ENCODE data around the gene TOP3B. TPM values are rescaled to one million over a fixed set of nuclear protein-coding genes. Genes with fewer than 3 reads are reported as not detected.

Gene TOP3B
- total and polyA plus RNA-seq, 9 of the 15 experiments (the other 6 are each of a cell fraction or from before 2014, with no cell fraction given): 3.0 to 188 (median 112) TPM

- Histone ChIP-seq H4K20me1 (replicated peaks; ENCODE audit: control insufficient read depth, insufficient read depth, low read length) (no peaks in the 10 kb centered on the region), H3K9ac (ENCODE audit: insufficient read depth in 1 of 2, low read depth in 2 of 2, low read length in 2 of 2) (no peak overlapping the region), H3K4me1 (replicated peaks in 1 of 2; ENCODE audit: control insufficient read depth in 2 of 2, insufficient read depth in 2 of 2, low read length in 2 of 2) (peaks cover 11 to 22% of the 10 kb centered on the region in 2 experiments), H3K4me2 (ENCODE audit: insufficient read depth, low read length) (no peak overlapping the region), H3K9me1 (ENCODE audit: control insufficient read depth, insufficient read depth, low read length) (no peaks in the 10 kb centered on the region), H3K4me3 (no peak overlapping the region), H3K36me3 (ENCODE audit: control insufficient read depth, insufficient read depth, low read length) (no peaks in the 10 kb centered on the region), H2AFZ (ENCODE audit: low read depth, low read length) (0 out of 2 replicates have a peak overlapping the region, but pooled peaks have one; percentile 1), H3K9me3 (replicated peaks; ENCODE audit: control insufficient read depth, insufficient read depth, low read depth, low read length) (no peaks in the 10 kb centered on the region), H3K27ac (ENCODE audit: extremely low read depth, low read depth, low read length) (no peak overlapping the region), H3K79me2 (ENCODE audit: control insufficient read depth, insufficient read depth, low read length) (no peaks in the 10 kb centered on the region), H3K27me3 (ENCODE audit: control insufficient read depth in 2 of 2, insufficient read depth in 2 of 2, low read length in 2 of 2) (peaks cover 16 to 36% of the 10 kb centered on the region in 2 experiments)
- DNase-seq (ENCODE audit: extremely low read depth in 1 of 4, low spot score in 3 of 4): no peak
- ATAC-seq: no peak
- in situ Hi-C loops (cut with MboI) (no loop called here), intact Hi-C loops (cut with micrococcal nuclease) (no loop called here)
- ChIA-PET POLR2A (interaction anchor here (0.6 to 10.2 kb wide), 15 partner anchors 8 to 777 kb away, joined by 3 to 176 read pairs (median 5); partner anchors contain the start of genes PPM1F and TOP3B), CTCF (ENCODE audit: low intra/inter-chr PET ratio) (interaction anchor here (0.7 kb wide), 1 partner anchor 9 kb away, joined by 3 read pairs; no protein-coding TSS in a partner anchor)
- no peak for TF ChIP-seq ZFPM2 (CRISPR knock-in tag; IDR thresholded peaks at IDR 0.05)
- 0 out of 4 replicates have a peak, but pooled peaks of 1 of the 2 experiments have one; percentile 21 for TF ChIP-seq ZNF639 (CRISPR knock-in tag; conservative IDR thresholded peaks at IDR 0.05 in 1 of 2, IDR thresholded peaks at IDR 0.05 in 1 of 2)
- 0 out of 2 replicates have a peak, but pooled peaks have one; percentile 57 for TF ChIP-seq ATF6 (CRISPR knock-in tag; IDR thresholded peaks at IDR 0.05)
- 0 out of 2 replicates have a peak, but pooled peaks have one; percentile 72 for TF ChIP-seq TGIF2 (CRISPR knock-in tag; IDR thresholded peaks at IDR 0.05)
- 0 out of 2 replicates have a peak, but pooled peaks have one; percentile 1 for TF ChIP-seq E2F1 (CRISPR knock-in tag; IDR thresholded peaks at IDR 0.05)
- no peak for TF ChIP-seq BRCA1 (IDR thresholded peaks at IDR 0.05)
- no peak for TF ChIP-seq BRCA1 (CRISPR knock-in tag; IDR thresholded peaks at IDR 0.05)
- 0 out of 2 replicates have a peak, but pooled peaks have one; percentile 33 for TF ChIP-seq SREBF2 (CRISPR knock-in tag; IDR thresholded peaks at IDR 0.05)
- peak; percentile 55; the same call in 1 of the 2 replicates for TF ChIP-seq FOXJ3 (CRISPR knock-in tag; IDR thresholded peaks at IDR 0.05)
- 0 out of 2 replicates have a peak, but pooled peaks have one; percentile 52 for TF ChIP-seq ETV5 (CRISPR knock-in tag; IDR thresholded peaks at IDR 0.05; ENCODE audit: low read depth)
- no TSS peak for BruUV-seq (replicated peaks)
- no peak for FAIRE-seq
- WGBS (ENCODE audit: insufficient coverage, low coverage, missing lambda C conversion rate): 21% methylated on average over 5 of the region's 5 CpGs
Measured at GRCh38 chr22:22005945-22006595, 23.5 kb upstream of the TOP3B start.
